ENCODE results near the gene ORMDL1.
"Not testable (repeated sequence)": the region's sequence is repeated elsewhere in the genome, so short reads cannot be mapped to it uniquely, and the experiment has no call there.

ORMDL1 gene

DNA sequence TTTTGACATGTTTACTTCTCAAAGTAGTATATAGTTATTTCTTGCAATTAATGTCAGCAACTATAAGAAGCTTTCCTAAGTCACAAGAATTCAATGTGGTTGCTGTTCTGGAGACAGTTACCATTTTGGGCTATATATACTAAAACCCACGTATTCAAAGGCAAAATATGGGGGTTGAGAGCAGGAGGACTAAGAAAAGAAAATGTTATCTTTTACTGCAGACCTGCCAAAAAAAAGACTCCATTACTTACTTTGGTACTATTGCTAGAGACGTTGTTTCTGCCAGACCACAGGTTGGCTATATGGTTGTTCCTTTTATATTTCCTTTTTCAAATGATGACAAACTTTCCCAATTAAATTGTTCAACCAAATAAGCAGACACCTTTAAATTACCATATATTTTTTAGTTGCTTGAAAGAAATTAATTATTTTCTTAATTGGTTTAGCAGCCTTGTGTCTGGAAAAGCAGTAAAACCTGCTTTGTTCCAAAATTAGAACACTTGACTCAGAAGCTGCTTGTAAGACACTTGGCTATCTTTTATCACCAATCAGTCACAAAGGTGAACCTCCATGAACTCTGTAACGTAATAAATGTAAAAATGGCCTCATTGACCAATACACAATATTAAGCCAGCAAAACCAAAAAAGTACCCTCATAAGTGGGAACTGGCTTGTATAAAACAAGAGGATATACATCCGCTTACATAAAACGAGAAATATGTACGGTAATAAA, 13.4 kb downstream of the ORMDL1 start:
- no peak for DNase-seq

DNA sequence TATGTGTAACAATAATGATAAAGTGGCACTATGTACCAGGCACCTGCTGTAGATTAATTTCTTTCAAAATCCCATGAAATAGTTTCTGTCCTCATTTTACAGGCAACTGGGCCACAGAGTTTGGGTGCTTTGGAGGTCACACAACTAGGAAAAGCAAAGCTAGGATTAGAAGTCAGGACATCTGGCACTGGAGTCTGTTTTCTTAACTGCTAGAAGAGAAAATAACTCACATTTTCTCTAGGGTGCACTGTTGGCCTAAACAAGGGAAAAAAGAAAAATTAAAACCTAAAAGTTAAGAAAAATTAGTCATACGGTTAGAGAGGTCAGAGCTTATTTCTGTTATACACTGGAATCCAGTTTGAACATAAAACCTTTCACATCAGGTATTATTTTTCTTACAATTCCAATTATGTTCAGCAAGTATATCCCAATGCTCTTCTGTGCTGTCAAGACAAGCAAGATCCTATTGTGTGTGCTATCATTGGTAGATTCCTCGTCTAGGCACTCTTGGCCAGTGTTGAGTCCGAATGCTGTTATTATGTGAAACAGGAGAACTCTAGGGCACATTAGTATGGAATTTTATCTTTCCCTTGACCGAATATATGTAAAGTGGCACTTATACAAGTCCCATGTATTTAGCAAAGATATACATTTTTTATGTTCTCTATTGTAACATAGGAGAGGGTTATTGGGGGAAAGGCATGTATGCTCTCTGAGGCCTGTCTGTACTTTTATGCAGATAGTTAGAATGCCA, 20.1 kb downstream of the ORMDL1 start:
- no peak for DNase-seq

DNA sequence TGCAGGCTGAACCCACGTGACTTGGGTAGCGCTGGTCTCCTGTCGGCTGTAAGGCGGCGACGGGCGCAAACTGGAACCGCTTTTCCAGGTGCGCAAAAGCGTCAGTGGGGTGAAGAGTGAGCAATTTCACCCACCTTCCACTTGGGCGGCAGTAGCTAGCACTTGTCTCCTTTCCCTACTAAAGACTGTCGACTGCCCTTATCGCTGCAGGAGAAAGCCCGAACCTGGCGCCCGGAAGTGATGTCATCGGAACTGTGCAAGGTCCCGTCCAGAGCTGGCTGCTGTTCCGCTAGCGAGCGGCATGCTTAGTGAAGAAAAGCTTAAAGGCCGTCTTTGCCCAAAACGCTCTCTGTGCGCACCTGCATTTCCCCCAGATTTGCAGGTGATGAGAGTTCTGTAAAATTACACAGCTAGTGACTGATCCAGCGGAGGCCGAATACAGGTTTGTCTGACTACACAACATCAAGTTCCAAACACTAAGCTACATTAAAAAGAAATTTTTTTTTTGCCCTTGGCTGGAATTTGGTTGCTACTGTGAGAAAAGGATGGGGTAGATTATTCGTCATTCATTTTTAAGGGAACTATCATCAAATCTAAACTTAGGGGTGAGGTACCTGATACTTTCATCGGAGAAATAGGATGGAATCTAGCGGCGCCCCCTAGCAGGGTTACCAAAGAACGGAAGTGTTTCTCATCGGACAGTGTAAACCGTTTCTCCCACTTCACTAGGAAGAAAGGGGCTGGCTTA, 21.4 kb downstream of the ORMDL1 start, which contains the start of gene OSGEPL1:
TSS of gene OSGEPL1 (minus strand) at position 242 of the 748 bp plus-strand sequence. CDS start 1,152 bp downstream, outside the sequence.
- DNase-seq, result peak; percentile 93

DNA sequence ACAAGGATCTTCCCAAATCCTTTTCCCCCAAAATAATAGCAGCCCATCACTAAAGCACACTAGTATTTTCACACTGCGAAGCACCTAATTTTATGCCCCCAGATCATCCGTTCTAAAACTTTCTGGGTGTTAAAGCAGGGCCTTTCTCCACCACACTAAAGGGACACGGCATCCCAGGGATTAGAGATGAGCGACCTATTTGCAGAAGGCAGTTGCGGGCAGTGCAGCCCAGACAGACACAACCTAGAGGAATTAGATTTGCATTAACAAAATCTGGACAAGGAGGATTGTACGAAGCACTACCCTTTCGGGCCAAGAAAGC, 21.9 kb downstream of the ORMDL1 start:
- no peak for DNase-seq

DNA sequence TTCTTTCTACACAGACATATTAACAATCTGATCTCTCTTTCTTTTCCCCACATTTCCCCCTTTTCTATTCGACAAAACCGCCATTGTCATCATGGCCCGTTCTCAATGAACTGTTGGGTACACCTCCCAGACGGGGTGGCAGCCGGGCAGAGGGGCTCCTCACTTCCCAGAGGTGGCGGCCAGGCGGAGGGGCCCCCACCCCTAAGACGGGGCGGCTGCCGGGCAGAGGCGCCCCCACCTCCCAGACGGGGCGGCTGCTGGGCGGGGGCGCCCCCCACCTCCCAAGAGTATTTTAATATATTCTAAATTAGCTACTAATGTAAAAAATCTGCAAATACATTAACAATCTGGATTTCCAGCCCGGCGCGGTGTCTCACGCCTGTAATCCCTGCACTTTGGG, 24.0 kb downstream of the ORMDL1 start:
- DNase-seq, result not testable (repeated sequence)

DNA sequence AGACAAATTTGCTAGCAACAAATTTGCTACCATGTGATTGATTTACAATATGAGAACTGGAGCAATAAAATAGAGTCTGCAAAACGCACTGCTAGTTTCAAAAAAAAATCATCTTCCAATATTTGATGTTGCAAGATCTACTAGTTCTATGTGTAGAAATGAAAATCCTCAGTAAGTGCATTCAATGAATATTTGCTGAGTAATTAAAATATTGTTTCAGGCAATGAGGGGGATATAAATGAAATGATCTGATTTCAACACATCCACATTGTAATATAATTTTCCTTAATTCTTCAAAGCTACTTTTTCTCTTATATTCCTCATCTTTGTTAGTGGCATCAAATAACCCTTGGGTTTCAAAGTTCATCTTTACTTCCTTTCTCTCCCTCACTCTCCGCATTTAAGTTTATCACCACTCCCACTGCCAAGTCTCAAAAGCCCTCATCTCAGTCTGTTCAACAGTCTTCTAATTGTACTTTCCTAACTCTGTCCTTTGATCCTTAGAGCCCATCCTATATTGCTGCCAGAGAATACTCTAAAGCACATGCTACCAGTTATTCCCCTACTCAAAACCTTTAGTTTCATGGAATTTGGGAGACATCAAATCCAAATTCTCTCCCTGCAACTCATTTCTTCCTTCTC, 27.7 kb downstream of the ORMDL1 start:
- no peak for DNase-seq

DNA sequence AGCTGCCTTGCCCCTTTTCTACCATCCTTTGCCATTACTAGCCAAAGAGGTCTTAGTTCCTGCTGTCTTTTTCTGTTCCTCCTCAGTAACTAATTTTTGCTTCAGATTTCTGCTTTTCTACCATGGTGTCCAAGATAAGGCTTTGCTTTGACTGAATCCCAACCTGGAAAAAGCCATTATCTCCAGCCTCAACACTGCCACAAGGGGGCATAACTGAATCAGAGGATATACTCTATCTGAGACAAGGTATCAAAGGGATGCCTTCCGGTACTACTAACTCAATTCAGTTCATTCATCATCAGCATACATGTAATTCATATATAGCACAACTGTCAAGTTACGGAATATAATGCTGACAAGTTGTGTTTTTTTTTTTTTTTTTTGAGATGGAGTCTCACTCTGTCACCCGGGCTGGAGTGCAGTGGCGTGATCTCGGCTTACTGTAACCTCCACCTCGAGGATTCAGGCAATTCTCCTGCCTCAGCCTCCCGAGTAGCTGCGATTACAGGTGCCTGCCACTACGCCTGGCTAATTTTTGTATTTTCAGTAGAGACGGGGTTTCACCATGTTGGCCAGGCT, 33.0 kb downstream of the ORMDL1 start:
- no peak for DNase-seq

DNA sequence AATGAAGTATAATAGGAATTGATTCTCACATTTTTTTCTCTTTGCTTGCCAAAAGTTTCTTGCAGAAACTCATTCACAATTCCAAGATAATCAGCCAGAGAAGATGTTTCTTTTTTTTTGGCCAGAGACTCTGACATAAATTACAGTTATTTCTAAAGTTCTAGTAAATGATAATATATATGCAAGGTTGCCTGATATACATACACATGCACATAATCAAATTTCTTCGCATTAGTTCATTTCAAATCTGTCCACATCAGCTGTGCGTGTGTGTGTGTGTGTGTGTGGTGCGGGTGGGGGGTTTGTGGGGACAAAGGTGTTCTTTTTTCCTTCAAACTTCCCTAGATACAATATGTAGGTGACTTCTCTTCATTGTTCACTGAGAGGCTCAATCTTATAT, 54.7 kb downstream of the ORMDL1 start:
- no peak for DNase-seq

DNA sequence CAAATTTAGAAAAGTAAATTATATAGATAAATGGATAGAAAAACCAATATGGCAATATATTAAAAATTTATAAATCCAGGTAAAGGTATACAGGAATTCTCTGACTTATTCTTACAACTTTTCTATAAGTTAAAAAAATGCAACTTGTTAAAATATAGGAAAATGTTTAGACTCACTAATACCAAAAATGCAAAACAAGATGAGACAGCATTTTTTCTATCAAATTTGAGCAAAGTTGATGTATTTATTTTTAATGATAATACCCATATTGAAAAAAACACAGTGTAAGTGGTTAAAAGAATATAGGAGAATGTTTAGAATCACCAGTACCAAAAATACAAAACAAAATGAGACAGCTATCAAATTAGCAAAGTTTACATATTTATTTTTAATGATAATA, 57.3 kb downstream of the ORMDL1 start:
- no peak for DNase-seq

DNA sequence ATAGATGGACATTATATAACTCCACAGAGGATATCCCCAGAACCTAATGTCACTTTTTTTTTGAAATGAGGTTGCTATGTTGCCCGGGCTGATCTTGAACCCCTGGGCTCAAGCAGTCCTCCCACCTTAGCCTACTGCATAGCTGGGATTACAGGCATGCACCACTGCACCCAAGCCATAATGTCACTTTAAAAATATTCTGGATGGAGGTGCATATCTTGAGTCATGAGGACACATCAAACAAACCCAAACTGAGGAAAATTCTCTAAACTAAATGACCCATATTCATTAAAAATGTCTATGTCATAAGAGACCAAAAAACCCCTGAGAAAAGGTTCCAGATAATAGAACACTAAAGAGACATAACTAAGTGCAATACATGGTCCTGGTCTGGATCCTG, 57.9 kb downstream of the ORMDL1 start:
- no peak for DNase-seq

DNA sequence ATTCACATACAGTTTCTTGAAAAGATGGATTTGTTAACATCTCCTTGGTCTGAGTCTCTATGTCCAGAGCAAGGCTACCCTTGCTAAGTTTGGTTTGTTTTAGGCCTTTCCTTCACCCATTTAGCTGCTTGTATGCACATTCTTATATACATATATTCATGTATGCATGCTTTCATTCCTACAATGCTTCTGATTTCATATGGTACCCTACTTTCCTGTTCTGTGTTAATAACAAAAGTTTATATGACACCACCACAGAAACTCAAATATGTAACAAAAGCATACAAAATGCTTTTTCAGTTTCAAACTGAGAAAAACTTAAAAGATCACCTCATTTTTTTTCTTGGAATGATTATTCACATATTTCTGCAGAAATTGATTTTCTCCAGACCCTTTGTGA, 60.9 kb downstream of the ORMDL1 start:
- DNase-seq, result no peak

All from NCI-H2171 (cell line).